ENCODE measurements around the gene LDAH.

Gene LDAH

DNA sequence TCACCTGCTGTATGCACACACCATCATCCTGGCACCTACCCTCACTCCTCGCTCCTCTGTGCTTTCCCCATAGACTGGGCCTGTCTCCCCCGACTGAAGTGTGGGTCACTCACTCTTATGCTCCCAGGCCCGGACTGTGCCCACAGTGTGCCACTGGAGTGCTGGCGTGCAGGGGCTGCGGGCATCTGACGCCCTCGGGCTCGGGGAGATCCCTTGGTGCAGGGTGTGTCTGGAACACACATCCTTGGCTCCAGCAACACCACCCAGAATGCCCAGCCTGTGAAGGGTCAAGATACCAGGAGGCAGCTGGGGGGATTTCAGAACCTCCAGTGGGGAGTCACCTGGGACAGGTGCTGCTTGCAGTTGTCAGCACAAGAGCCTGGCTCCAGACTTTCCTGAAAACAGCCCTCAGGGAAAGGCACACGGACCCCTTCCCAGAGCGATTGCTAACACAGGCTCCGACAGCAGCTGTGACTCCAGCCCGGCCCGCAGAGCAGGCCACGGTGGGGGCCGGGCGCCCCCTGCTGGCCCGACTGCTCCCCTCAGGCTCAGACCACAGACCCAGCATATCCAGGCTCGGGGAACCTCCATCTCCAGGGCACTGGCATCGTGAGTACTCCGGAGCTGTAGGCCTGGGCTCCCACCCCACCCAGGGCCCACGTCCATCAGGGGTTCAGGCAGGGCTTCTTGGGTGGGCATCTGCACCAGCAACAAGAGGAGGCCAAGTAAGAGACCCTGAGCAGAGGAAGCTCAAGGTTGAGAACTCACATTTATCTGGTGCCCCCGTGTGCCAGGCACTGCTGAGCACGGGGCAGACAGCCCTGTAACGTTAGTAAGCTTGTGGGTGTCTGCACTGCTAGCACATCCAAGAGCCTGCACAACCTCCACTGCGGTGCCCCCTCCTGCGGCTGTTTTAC, 180.6 kb downstream of the LDAH start:
- in situ Hi-C loops (cut with HindIII; ENCODE audit: low sequenced_read_pairs) = no loop called here

GRCh38 chr2:20641123-20641985, 181.5 kb downstream of the LDAH start:
- in situ Hi-C loops (cut with HindIII; ENCODE audit: low sequenced_read_pairs) = no loop called here

DNA sequence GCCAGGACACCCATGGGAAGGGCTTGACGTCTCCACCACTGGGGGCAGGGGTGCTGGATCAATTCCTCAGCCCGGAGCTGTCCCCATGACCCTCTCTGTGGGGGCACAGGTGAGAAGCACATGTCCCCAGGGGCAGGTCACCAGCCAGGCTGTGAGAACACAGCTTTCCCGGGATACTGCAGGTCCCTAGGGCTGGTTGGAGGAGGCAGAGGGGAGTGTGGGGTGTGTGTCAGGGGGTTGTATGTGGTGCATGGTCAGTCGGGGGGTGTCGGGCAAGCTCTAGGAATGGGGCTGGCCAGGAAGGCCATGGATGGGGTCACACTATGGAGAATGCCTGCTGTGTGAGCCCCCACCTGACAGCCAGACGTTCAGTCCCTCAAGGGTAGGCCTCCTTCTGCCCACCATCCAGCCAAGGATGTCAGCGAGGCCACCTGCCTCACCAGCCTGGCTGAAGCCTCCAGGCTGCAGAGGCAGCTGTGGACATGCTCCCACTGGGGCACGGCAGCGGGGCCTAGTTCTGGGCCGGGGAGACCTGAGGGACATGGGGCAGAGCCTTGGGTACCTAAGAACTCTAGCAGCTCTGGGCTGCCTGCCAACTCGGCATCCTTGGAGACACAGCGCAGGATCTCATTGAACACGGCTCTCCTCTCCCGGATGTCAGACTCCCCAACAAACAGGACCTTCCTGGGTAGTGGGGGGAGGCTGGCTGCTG, 182.3 kb downstream of the LDAH start:
- in situ Hi-C loops (cut with HindIII; ENCODE audit: low sequenced_read_pairs) = no loop called here

DNA sequence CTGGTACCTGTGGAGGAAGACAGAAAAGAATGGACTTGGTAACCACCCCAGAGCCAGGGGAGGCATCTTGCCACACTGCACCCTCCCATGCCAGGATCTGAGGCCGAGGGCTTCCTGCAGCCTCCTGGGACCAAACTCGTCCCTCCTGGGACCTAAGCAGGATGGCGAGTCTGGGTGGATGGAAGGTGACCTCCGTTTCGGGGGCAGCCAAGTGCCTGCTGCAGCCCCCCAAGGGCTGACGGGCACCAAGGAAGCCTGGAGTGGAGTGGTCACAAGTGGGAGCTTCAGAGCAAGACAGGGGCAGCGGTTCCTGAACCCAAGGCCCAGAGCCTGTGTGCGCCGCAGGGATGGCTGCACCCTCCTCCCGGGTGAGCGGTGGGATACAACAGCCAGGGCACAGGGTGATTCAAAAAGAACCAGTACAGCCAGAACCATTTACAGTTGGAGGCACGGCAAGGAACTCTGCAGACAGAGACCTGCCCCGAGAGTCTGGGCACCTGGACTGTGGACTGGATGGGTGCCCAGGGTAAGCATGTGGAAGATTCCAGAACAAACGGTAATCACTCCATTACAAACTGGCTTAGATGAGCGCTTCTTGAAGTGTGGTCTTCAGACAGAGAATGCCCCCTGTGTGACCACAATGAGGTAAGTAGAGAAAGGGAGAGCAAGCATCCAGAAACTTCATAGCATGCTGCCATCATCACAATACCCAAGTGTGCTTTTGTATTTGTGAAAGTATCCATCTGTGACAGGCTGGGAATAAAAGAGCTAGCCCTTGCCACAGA, 184.1 kb downstream of the LDAH start:
- in situ Hi-C loops (cut with HindIII; ENCODE audit: low sequenced_read_pairs) = loop anchor here (5.0 kb wide), 1 partner anchor 192 kb away; the partner anchor contains the start of gene RHOB

DNA sequence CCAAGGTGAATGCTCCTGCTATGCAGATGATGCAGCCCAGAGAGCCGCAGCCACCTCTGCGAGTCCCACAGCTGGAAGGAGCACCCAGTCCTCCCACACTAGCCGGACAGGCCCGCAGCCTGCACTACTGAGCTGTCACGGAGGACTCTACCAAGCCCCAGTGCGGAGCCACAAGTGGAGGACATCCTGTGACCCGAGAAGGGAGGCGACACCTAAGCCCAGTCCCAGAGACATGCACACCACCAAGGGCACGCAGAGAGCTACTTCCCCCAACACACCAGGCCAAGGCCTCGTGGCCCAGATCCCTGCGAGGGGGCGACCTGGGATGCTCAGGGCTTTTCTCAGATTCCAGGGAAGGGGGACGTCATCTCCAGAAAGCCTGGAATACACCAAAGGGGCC, 184.9 kb downstream of the LDAH start:
- in situ Hi-C loops (cut with HindIII; ENCODE audit: low sequenced_read_pairs) = loop anchor here (5.0 kb wide), 1 partner anchor 191 kb away; the partner anchor contains the start of gene RHOB

GRCh38 chr2:20637147-20637546, 185.8 kb downstream of the LDAH start:
- in situ Hi-C loops (cut with HindIII; ENCODE audit: low sequenced_read_pairs) = loop anchor here (5.0 kb wide), 1 partner anchor 190 kb away; the partner anchor contains the start of gene RHOB

GRCh38 chr2:20635675-20636584, 187.0 kb downstream of the LDAH start:
- in situ Hi-C loops (cut with HindIII; ENCODE audit: low sequenced_read_pairs) = loop anchor here (5.0 kb wide), 1 partner anchor 189 kb away; the partner anchor contains the start of gene RHOB

- in situ Hi-C loops (cut with HindIII; ENCODE audit: low sequenced_read_pairs) = loop anchor here (5.0 kb wide), 1 partner anchor 188 kb away; the partner anchor contains the start of gene RHOB
These were observed 187.8 kb downstream of the LDAH start for GRCh38 chr2:20635113-20635510.

- in situ Hi-C loops (cut with HindIII; ENCODE audit: low sequenced_read_pairs) = loop anchor here (5.0 kb wide), 1 partner anchor 187 kb away; the partner anchor contains the start of gene RHOB
These were observed 188.3 kb downstream of the LDAH start for GRCh38 chr2:20634507-20635112.

Data from DLD1 (cell line).